Esophagus muscularis mucosa (tissue), 4 donors: ENCODE measurements around the gene KIF21A. TPM values are rescaled to one million over a fixed set of nuclear protein-coding genes. Genes with fewer than 3 reads are reported as not detected.

ENCODE experiments used
- DNase-seq: peaks from one replicate; pipeline ENCODE4 v3.0.0-alpha.2; 2017; ENCODE audit errors: extremely low spot score
- H3K27ac ChIP-seq, 4 donors: fragments of 200-600 bp; sonication (generic); replicated peaks in 1 of 4; 1 replicate in 3 of 4; 2 replicates in 1 of 4; pipeline ENCODE4 v1.5.1; 2016 to 2019; ENCODE audit warnings: mild to moderate bottlenecking in 1 of 4
- H3K27me3 ChIP-seq, 4 donors: fragments of 200-600 bp; sonication (generic); one replicate each; pipeline versions ENCODE4 v1.5.1 to v1.6.0; 2016 to 2019
- H3K36me3 ChIP-seq, 4 donors: fragments of 200-600 bp; sonication (generic); one replicate each; pipeline ENCODE4 v1.5.1; 2016 to 2019
- H3K4me1 ChIP-seq, 4 donors: fragments of 200-600 bp; sonication (generic); one replicate each; pipeline ENCODE4 v1.5.1; 2016 to 2019
- H3K4me3 ChIP-seq, 4 donors: fragments of 200-600 bp; sonication (generic); 1 replicate in 2 of 4; 2 replicates in 2 of 4; pipeline ENCODE4 v1.5.1; 2016 to 2019; ENCODE audit warnings: mild to moderate bottlenecking in 4 of 4, moderate library complexity in 1 of 4
- H3K9me3 ChIP-seq, 4 donors: fragments of 200-600 bp; sonication (generic); 1 replicate in 3 of 4; 2 replicates in 1 of 4; pipeline ENCODE4 v1.5.1; 2016 to 2019
- CTCF ChIP-seq, 3 experiments: fragments of 200-600 bp in 2 of 3; fragments of 450-650 bp in 1 of 3; sonication (generic) in 2 of 3; IDR thresholded peaks; one replicate each; pipeline ENCODE4 v1.5.1; 2017 to 2019; ENCODE audit warnings: antibody characterized with exemption in 3 of 3, mild to moderate bottlenecking in 2 of 3, moderate library complexity in 1 of 3
- EP300 ChIP-seq: sonication (generic); formaldehyde crosslinking; IDR thresholded peaks from one replicate; pipeline ENCODE4 v1.6.1; 2017; ENCODE audit warnings: antibody characterized with exemption
- POLR2A ChIP-seq: fragments of 450-650 bp; IDR thresholded peaks from one replicate; pipeline ENCODE4 v1.6.1; 2017; ENCODE audit warnings: antibody characterized with exemption, moderate library complexity, mild to moderate bottlenecking, low read depth
- POLR2AphosphoS5 ChIP-seq, 2 donors: sonication (generic); formaldehyde crosslinking; IDR thresholded peaks; one replicate each; pipeline ENCODE4 v1.6.1; 2017; ENCODE audit warnings: antibody characterized with exemption in 2 of 2
- WGBS: methylation state at CpG from one replicate; pipeline ENCODE4 v1.1.5; 2018; 5-methylcytosine and 5-hydroxymethylcytosine counted together
- intact Hi-C: fragments of 100-400 bp; cut with DNase I; formaldehyde crosslinking; loops from one replicate; pipeline ENCODE4 v1.15.1; 2023
- total RNA-seq, 4 donors: library from RNA; depleted of rRNA; stranded (reverse); fragments of >200 nt; gene quantifications; one replicate each; pipeline versions ENCODE4 v1.1.0 to v1.2.1, GENCODE V29; 2016

KIF21A gene
- total RNA-seq: 10 to 100 TPM in 3 of 4 donors, 1 to 10 TPM in 1; 9.3 to 17.4 (median 11.1) TPM

GRCh38 chr12:39443081-39443928 is at the start of gene KIF21A:
TSS of gene KIF21A (minus strand) at chr12:39443120. CDS start at chr12:39442970, 150 bp downstream.
- Histone ChIP-seq H3K27ac (peak within 1 kb of the TSS; percentile 87 to 93 (median 88)), H3K36me3 (no peaks in the 10 kb centered on the region), H3K4me1 (peaks cover 12 to 28% (median 25%) of the 10 kb centered on the region in 4 donors), H3K4me3 (peak within 1 kb of the TSS; percentile 84 to 98 (median 94)), H3K27me3 (no peaks in the 10 kb centered on the region), H3K9me3 (no peaks in the 10 kb centered on the region)
- 5% methylated on average over 16 of the region's 72 CpGs for WGBS
- intact Hi-C loops: loop anchor here (5.0 to 10.0 kb wide), 2 partner anchors 109 to 169 kb away; no protein-coding TSS in a partner anchor
- TF ChIP-seq POLR2AphosphoS5 (IDR thresholded peaks at IDR 0.05) (peak; percentile 69), CTCF (IDR thresholded peaks at IDR 0.05) (peak; percentile 42 to 93 (median 47)), POLR2A (peak; percentile 44), EP300 (no peak)
- peak; percentile 95 for DNase-seq

GRCh38 chr12:39490500-39491282 is 47.8 kb upstream of the KIF21A start:
- Histone ChIP-seq H3K27ac (no peak overlapping the region), H3K9me3 (no peaks in the 10 kb centered on the region), H3K4me1 (no peaks in the 10 kb centered on the region), H3K4me3 (no peak overlapping the region), H3K36me3 (no peaks in the 10 kb centered on the region), H3K27me3 (no peaks in the 10 kb centered on the region)
- no peak for TF ChIP-seq CTCF (IDR thresholded peaks at IDR 0.05)
- no peak for TF ChIP-seq POLR2AphosphoS5 (IDR thresholded peaks at IDR 0.05)
- TF ChIP-seq POLR2A: no peak
- TF ChIP-seq EP300: no peak
- no peak for DNase-seq
- 65% methylated on average over 1 of the region's 1 CpG for WGBS
- intact Hi-C loops: no loop called here

- Histone ChIP-seq H3K9me3 (no peaks in the 10 kb centered on the region), H3K36me3 (no peaks in the 10 kb centered on the region), H3K4me3 (no peak overlapping the region), H3K27ac (no peak overlapping the region), H3K27me3 (no peaks in the 10 kb centered on the region), H3K4me1 (no peaks in the 10 kb centered on the region)
- intact Hi-C loops: no loop called here
- DNase-seq: no peak
- TF ChIP-seq EP300 (no peak), POLR2AphosphoS5 (IDR thresholded peaks at IDR 0.05) (no peak), CTCF (IDR thresholded peaks at IDR 0.05) (no peak), POLR2A (no peak)
- 94% methylated on average over 7 of the region's 7 CpGs for WGBS
Measured at GRCh38 chr12:39483597-39483996, 40.7 kb upstream of the KIF21A start.

- WGBS: 92% methylated on average over 4 of the region's 4 CpGs
- intact Hi-C loops: no loop called here
- Histone ChIP-seq H3K27ac (no peak overlapping the region), H3K4me3 (no peak overlapping the region), H3K4me1 (no peaks in the 10 kb centered on the region), H3K36me3 (no peaks in the 10 kb centered on the region), H3K27me3 (no peaks in the 10 kb centered on the region), H3K9me3 (no peaks in the 10 kb centered on the region)
- DNase-seq: no peak
- TF ChIP-seq POLR2A: no peak
- no peak for TF ChIP-seq EP300
- no peak for TF ChIP-seq POLR2AphosphoS5 (IDR thresholded peaks at IDR 0.05)
- TF ChIP-seq CTCF (IDR thresholded peaks at IDR 0.05): no peak
Measured at GRCh38 chr12:39483042-39483441, 40.1 kb upstream of the KIF21A start.
